Endodermal cell (in vitro differentiated cells): ENCODE measurements around the gene KCND3. TPM values are rescaled to one million over a fixed set of nuclear protein-coding genes. Genes with fewer than 3 reads are reported as not detected.

ENCODE experiments used
- DNase-seq: peaks from one replicate; pipeline ENCODE4 v3.0.0-alpha.2; 2017
- H3K27ac ChIP-seq: 2 replicates; pipeline ENCODE4 v1.5.1; 2013; ENCODE audit warnings: mild to moderate bottlenecking, low read depth, low read length, moderate library complexity
- H3K27me3 ChIP-seq: 2 replicates; pipeline ENCODE4 v1.6.1; 2013; ENCODE audit warnings: mild to moderate bottlenecking, low read length, moderate library complexity; ENCODE audit not compliant: insufficient read depth, control insufficient read depth, poor library complexity, severe bottlenecking
- H3K36me3 ChIP-seq: 2 replicates; pipeline ENCODE4 v1.7.0; 2013; ENCODE audit warnings: mild to moderate bottlenecking, low read length, moderate library complexity; ENCODE audit not compliant: control insufficient read depth, insufficient read depth
- H3K4me1 ChIP-seq: one replicate; pipeline ENCODE4 v1.7.0; 2013; ENCODE audit warnings: low read length; ENCODE audit not compliant: control insufficient read depth, insufficient read depth
- H3K4me3 ChIP-seq: 2 replicates; pipeline ENCODE4 v1.5.1; 2013; ENCODE audit warnings: mild to moderate bottlenecking, low read length, moderate library complexity
- H3K9ac ChIP-seq: 2 replicates; pipeline ENCODE4 v1.6.1; 2013; ENCODE audit warnings: mild to moderate bottlenecking, low read length, moderate library complexity; ENCODE audit not compliant: poor library complexity, severe bottlenecking; ENCODE audit errors: extremely low read depth
- H3K9me3 ChIP-seq: 2 replicates; pipeline ENCODE4 v1.6.1; 2013; ENCODE audit warnings: mild to moderate bottlenecking, low read length, moderate library complexity; ENCODE audit not compliant: control insufficient read depth
- H3K27ac Mint-ChIP-seq: 2 replicates; pipeline ENCODE4 v1.8.0; 2020; ENCODE audit warnings: mixed read lengths
- H3K27me3 Mint-ChIP-seq: 2 replicates; pipeline ENCODE4 v1.8.0; 2021; ENCODE audit warnings: mild to moderate bottlenecking, mixed read lengths; ENCODE audit not compliant: insufficient read depth
- H3K36me3 Mint-ChIP-seq: 2 replicates; pipeline ENCODE4 v1.8.0; 2020; ENCODE audit warnings: low read depth, mixed read lengths
- H3K4me1 Mint-ChIP-seq: 2 replicates; pipeline ENCODE4 v1.8.0; 2020; ENCODE audit warnings: mixed read lengths
- H3K4me3 Mint-ChIP-seq: 2 replicates; pipeline ENCODE4 v1.8.0; 2020; ENCODE audit warnings: mild to moderate bottlenecking, moderate library complexity, mixed read lengths
- H3K9me3 Mint-ChIP-seq: 2 replicates; pipeline ENCODE4 v1.8.0; 2020; ENCODE audit warnings: mild to moderate bottlenecking, mixed read lengths
- CTCF ChIP-seq: fragments of 200-600 bp; sonication (generic); conservative IDR thresholded peaks from 2 replicates; pipeline ENCODE4 v1.5.0; 2021; ENCODE audit warnings: antibody characterized with exemption, mild to moderate bottlenecking
- WGBS, 2 experiments: methylation state at CpG; one replicate each; pipeline versions ENCODE4 v1.1.5 to v1.1.7; 2013; ENCODE audit warnings: missing lambda C conversion rate in 2 of 2, mixed read lengths in 1 of 2; ENCODE audit not compliant: insufficient coverage in 1 of 2, insufficient read length in 1 of 2; 5-methylcytosine and 5-hydroxymethylcytosine counted together
- total RNA-seq, 2 donors: library from RNA; stranded (reverse); fragmentation: NEBNext Ultra II Directional in 1 of 2; extraction: Animal tissue kit (Norgen Biotek cat#: 25700) in 1 of 2; gene quantifications; 2 replicates in 1 of 2; 3 replicates in 1 of 2; pipeline ENCODE4 v1.2.1, GENCODE V29; 2021

The KCND3 gene
- total RNA-seq, 2 donors from 2014 or later: 0.13 TPM; not detected in 1

DNA sequence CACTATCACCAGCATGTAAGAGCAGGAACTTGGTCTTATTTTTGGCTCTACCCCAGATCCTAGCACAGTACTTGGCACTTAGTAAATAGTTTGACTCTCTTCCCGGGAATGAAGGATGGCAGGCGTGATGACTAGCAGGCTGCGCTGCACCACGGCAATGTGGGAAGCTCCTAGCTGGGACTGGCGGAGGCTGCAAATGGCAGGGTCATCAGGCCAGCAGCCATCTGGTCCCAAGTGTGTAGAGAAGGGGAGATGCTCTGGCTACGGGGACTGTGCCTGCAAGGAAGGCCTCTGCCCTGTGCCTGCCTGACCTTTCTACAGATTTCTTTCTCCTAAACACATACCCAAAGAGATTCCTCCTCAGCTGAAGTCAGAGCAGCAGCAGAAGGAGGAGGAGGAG lies 95.0 kb downstream of the KCND3 start:
- 89% methylated on average over 5 of the region's 6 CpGs; no CpG with 5 or more reads in 1 of the 2 experiments for WGBS, 2 experiments
- no peak overlapping the region for H3K4me3 Mint-ChIP-seq
- no peak for TF ChIP-seq CTCF
- no peak overlapping the region for H3K27ac ChIP-seq
- H3K36me3 Mint-ChIP-seq: no peaks in the 10 kb centered on the region
- no peak overlapping the region for H3K4me3 ChIP-seq
- no peak overlapping the region for H3K27ac Mint-ChIP-seq
- no peak overlapping the region for H3K9ac ChIP-seq
- H3K27me3 Mint-ChIP-seq: peaks cover 19% of the 10 kb centered on the region
- no peaks in the 10 kb centered on the region for H3K36me3 ChIP-seq
- no peak for DNase-seq
- no peaks in the 10 kb centered on the region for H3K9me3 ChIP-seq
- H3K4me1 Mint-ChIP-seq: peaks cover 9% of the 10 kb centered on the region
- H3K27me3 ChIP-seq: peaks cover 78% of the 10 kb centered on the region
- H3K4me1 ChIP-seq: peaks cover 3% of the 10 kb centered on the region
- no peaks in the 10 kb centered on the region for H3K9me3 Mint-ChIP-seq

DNA sequence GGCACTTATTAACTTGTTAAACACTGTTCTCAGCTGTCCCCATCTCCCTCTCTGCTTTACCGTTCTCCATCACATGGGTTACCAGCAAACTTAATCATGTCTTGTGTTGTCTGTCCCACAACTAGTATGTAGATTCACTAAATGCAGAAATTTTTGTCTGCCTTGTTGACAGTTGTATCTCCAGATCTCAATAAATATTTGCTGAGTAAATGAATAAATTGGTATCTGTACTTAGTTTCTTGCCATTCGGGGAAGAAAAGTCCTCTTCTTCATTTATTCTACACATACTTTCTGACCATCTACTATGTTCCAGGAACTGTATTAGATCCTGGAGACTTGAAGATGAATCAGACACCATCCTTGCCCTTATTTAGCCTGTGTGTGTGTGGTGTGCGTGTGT lies 97.9 kb downstream of the KCND3 start:
- TF ChIP-seq CTCF: no peak
- H3K4me1 Mint-ChIP-seq: peaks cover 15% of the 10 kb centered on the region
- Histone ChIP-seq H3K9me3 (no peaks in the 10 kb centered on the region), H3K9ac (no peak overlapping the region), H3K4me1 (peaks cover 11% of the 10 kb centered on the region), H3K36me3 (no peaks in the 10 kb centered on the region), H3K27ac (no peak overlapping the region), H3K27me3 (peaks cover 60% of the 10 kb centered on the region), H3K4me3 (no peak overlapping the region)
- peaks cover 4% of the 10 kb centered on the region for H3K27me3 Mint-ChIP-seq
- DNase-seq: no peak
- H3K4me3 Mint-ChIP-seq: no peak overlapping the region
- no peaks in the 10 kb centered on the region for H3K9me3 Mint-ChIP-seq
- 86 to 87% methylated on average over 1 to 3 of the region's 3 CpGs for WGBS, 2 experiments
- no peaks in the 10 kb centered on the region for H3K36me3 Mint-ChIP-seq
- no peak overlapping the region for H3K27ac Mint-ChIP-seq

GRCh38 chr1:111888740-111889376 lies 100.6 kb downstream of the KCND3 start:
- Histone ChIP-seq H3K36me3 (no peaks in the 10 kb centered on the region), H3K4me3 (no peak overlapping the region), H3K27ac (no peak overlapping the region), H3K27me3 (peaks cover 37% of the 10 kb centered on the region), H3K4me1 (peaks cover 17% of the 10 kb centered on the region), H3K9me3 (no peaks in the 10 kb centered on the region), H3K9ac (no peak overlapping the region)
- Mint-ChIP-seq H3K27me3 (peaks cover 5% of the 10 kb centered on the region), H3K4me1 (peaks cover 20% of the 10 kb centered on the region), H3K9me3 (no peaks in the 10 kb centered on the region), H3K27ac (no peak overlapping the region), H3K36me3 (no peaks in the 10 kb centered on the region), H3K4me3 (no peak overlapping the region)
- no peak for DNase-seq
- 71 to 75% methylated on average over 3 to 8 of the region's 8 CpGs for WGBS, 2 experiments
- TF ChIP-seq CTCF: no peak
